Measurements from ENCODE around the gene SBF2. TPM values are rescaled to one million over a fixed set of nuclear protein-coding genes. Genes with fewer than 3 reads are reported as not detected.
"Not testable (repeated sequence)": the region's sequence is repeated elsewhere in the genome, so short reads cannot be mapped to it uniquely, and the experiment has no call there.

The SBF2 gene
- polyA plus RNA-seq, 2 donors: 8.5 to 12.1 TPM

GRCh38 chr11:9950462-9950861 is 343.6 kb downstream of the SBF2 start:
- 77 to 87% methylated on average over 3 of the region's 3 CpGs for WGBS, 2 donors
- no peak overlapping the region for H3K4me3 ChIP-seq (ENCODE audit: low read depth in 1 of 2, low read length in 2 of 2)
- H3K9me3 ChIP-seq (ENCODE audit: control insufficient read depth in 2 of 2, insufficient read depth in 1 of 2, low read depth in 1 of 2, low read length in 1 of 2): no peaks in the 10 kb centered on the region
- no peaks in the 10 kb centered on the region for H3K4me1 ChIP-seq (ENCODE audit: control insufficient read depth in 2 of 2, insufficient read depth in 2 of 2, low read length in 1 of 2)
- H3K27me3 ChIP-seq (ENCODE audit: control insufficient read depth in 1 of 2, insufficient read depth in 2 of 2, low read length in 2 of 2): no peaks in the 10 kb centered on the region
- no peak overlapping the region for H3K27ac ChIP-seq (ENCODE audit: low read depth in 2 of 2, low read length in 1 of 2)
- H3K36me3 ChIP-seq (ENCODE audit: control insufficient read depth in 2 of 2, insufficient read depth in 2 of 2, low read length in 1 of 2): peaks cover 0 to 2% of the 10 kb centered on the region in 2 donors

GRCh38 chr11:9947231-9947864 is 346.7 kb downstream of the SBF2 start:
- no peaks in the 10 kb centered on the region for H3K9me3 ChIP-seq (ENCODE audit: control insufficient read depth in 2 of 2, insufficient read depth in 1 of 2, low read depth in 1 of 2, low read length in 1 of 2)
- 91 to 92% methylated on average over 7 of the region's 7 CpGs for whole genome bisulfite sequencing, 2 donors

GRCh38 chr11:9945680-9946079 is 348.3 kb downstream of the SBF2 start:
- H3K4me1 ChIP-seq (ENCODE audit: control insufficient read depth in 2 of 2, insufficient read depth in 2 of 2, low read length in 1 of 2); H3K4me3 ChIP-seq (ENCODE audit: low read depth in 1 of 2, low read length in 2 of 2); H3K27ac ChIP-seq (ENCODE audit: low read depth in 2 of 2, low read length in 1 of 2); H3K27me3 ChIP-seq (ENCODE audit: control insufficient read depth in 1 of 2, insufficient read depth in 2 of 2, low read length in 2 of 2); H3K36me3 ChIP-seq (ENCODE audit: control insufficient read depth in 2 of 2, insufficient read depth in 2 of 2, low read length in 1 of 2); H3K9me3 ChIP-seq (ENCODE audit: control insufficient read depth in 2 of 2, insufficient read depth in 1 of 2, low read depth in 1 of 2, low read length in 1 of 2): not testable (repeated sequence)
- WGBS, 2 donors: 74 to 88% methylated on average over 1 of the region's 1 CpG

More at GRCh38 chr11:9947231-9947864, 346.7 kb downstream of the SBF2 start:
- Histone ChIP-seq H3K4me3 (ENCODE audit: low read depth in 1 of 2, low read length in 2 of 2) (no peak overlapping the region), H3K27me3 (ENCODE audit: control insufficient read depth in 1 of 2, insufficient read depth in 2 of 2, low read length in 2 of 2) (no peaks in the 10 kb centered on the region), H3K27ac (ENCODE audit: low read depth in 2 of 2, low read length in 1 of 2) (no peak overlapping the region), H3K4me1 (ENCODE audit: control insufficient read depth in 2 of 2, insufficient read depth in 2 of 2, low read length in 1 of 2) (no peaks in the 10 kb centered on the region), H3K36me3 (ENCODE audit: control insufficient read depth in 2 of 2, insufficient read depth in 2 of 2, low read length in 1 of 2) (peaks cover 0 to 2% of the 10 kb centered on the region in 2 donors)

- H3K4me1 ChIP-seq (ENCODE audit: control insufficient read depth in 2 of 2, insufficient read depth in 2 of 2, low read length in 1 of 2): no peaks in the 10 kb centered on the region
- H3K36me3 ChIP-seq (ENCODE audit: control insufficient read depth in 2 of 2, insufficient read depth in 2 of 2, low read length in 1 of 2): peaks cover 0 to 2% of the 10 kb centered on the region in 2 donors
- no peaks in the 10 kb centered on the region for H3K9me3 ChIP-seq (ENCODE audit: control insufficient read depth in 2 of 2, insufficient read depth in 1 of 2, low read depth in 1 of 2, low read length in 1 of 2)
- H3K27me3 ChIP-seq (ENCODE audit: control insufficient read depth in 1 of 2, insufficient read depth in 2 of 2, low read length in 2 of 2): no peaks in the 10 kb centered on the region
- 62 to 68% methylated on average over 3 of the region's 3 CpGs for WGBS, 2 donors
- no peak overlapping the region for H3K4me3 ChIP-seq (ENCODE audit: low read depth in 1 of 2, low read length in 2 of 2)
- no peak overlapping the region for H3K27ac ChIP-seq (ENCODE audit: low read depth in 2 of 2, low read length in 1 of 2)
Measured at GRCh38 chr11:9943386-9944110, 350.5 kb downstream of the SBF2 start.

- 95 to 98% methylated on average over 5 of the region's 5 CpGs for WGBS, 2 donors
- H3K4me3 ChIP-seq (ENCODE audit: low read depth in 1 of 2, low read length in 2 of 2): no peak overlapping the region
- no peaks in the 10 kb centered on the region for H3K36me3 ChIP-seq (ENCODE audit: control insufficient read depth in 2 of 2, insufficient read depth in 2 of 2, low read length in 1 of 2)
- no peaks in the 10 kb centered on the region for H3K4me1 ChIP-seq (ENCODE audit: control insufficient read depth in 2 of 2, insufficient read depth in 2 of 2, low read length in 1 of 2)
- H3K9me3 ChIP-seq (ENCODE audit: control insufficient read depth in 2 of 2, insufficient read depth in 1 of 2, low read depth in 1 of 2, low read length in 1 of 2): no peaks in the 10 kb centered on the region
- H3K27ac ChIP-seq (ENCODE audit: low read depth in 2 of 2, low read length in 1 of 2): no peak overlapping the region
- no peaks in the 10 kb centered on the region for H3K27me3 ChIP-seq (ENCODE audit: control insufficient read depth in 1 of 2, insufficient read depth in 2 of 2, low read length in 2 of 2)
Measured at GRCh38 chr11:9941991-9942390, 352.0 kb downstream of the SBF2 start.

- 89 to 93% methylated on average over 11 of the region's 11 CpGs for WGBS, 2 donors
- not testable (repeated sequence) for H3K36me3 ChIP-seq (ENCODE audit: control insufficient read depth in 2 of 2, insufficient read depth in 2 of 2, low read length in 1 of 2); H3K27me3 ChIP-seq (ENCODE audit: control insufficient read depth in 1 of 2, insufficient read depth in 2 of 2, low read length in 2 of 2); H3K4me3 ChIP-seq (ENCODE audit: low read depth in 1 of 2, low read length in 2 of 2); H3K27ac ChIP-seq (ENCODE audit: low read depth in 2 of 2, low read length in 1 of 2); H3K9me3 ChIP-seq (ENCODE audit: control insufficient read depth in 2 of 2, insufficient read depth in 1 of 2, low read depth in 1 of 2, low read length in 1 of 2); H3K4me1 ChIP-seq (ENCODE audit: control insufficient read depth in 2 of 2, insufficient read depth in 2 of 2, low read length in 1 of 2)
Measured at GRCh38 chr11:9939150-9939549, 354.9 kb downstream of the SBF2 start.

GRCh38 chr11:9936754-9937153 is 357.3 kb downstream of the SBF2 start:
- Histone ChIP-seq H3K4me3 (ENCODE audit: low read depth in 1 of 2, low read length in 2 of 2) (no peak overlapping the region), H3K27ac (ENCODE audit: low read depth in 2 of 2, low read length in 1 of 2) (no peak overlapping the region), H3K36me3 (ENCODE audit: control insufficient read depth in 2 of 2, insufficient read depth in 2 of 2, low read length in 1 of 2) (no peaks in the 10 kb centered on the region), H3K27me3 (ENCODE audit: control insufficient read depth in 1 of 2, insufficient read depth in 2 of 2, low read length in 2 of 2) (no peaks in the 10 kb centered on the region), H3K9me3 (ENCODE audit: control insufficient read depth in 2 of 2, insufficient read depth in 1 of 2, low read depth in 1 of 2, low read length in 1 of 2) (no peaks in the 10 kb centered on the region), H3K4me1 (ENCODE audit: control insufficient read depth in 2 of 2, insufficient read depth in 2 of 2, low read length in 1 of 2) (no peaks in the 10 kb centered on the region)

GRCh38 chr11:9932843-9933242 is 361.2 kb downstream of the SBF2 start:
- 82 to 89% methylated on average over 2 of the region's 2 CpGs for WGBS, 2 donors
- H3K4me1 ChIP-seq (ENCODE audit: control insufficient read depth in 2 of 2, insufficient read depth in 2 of 2, low read length in 1 of 2); H3K36me3 ChIP-seq (ENCODE audit: control insufficient read depth in 2 of 2, insufficient read depth in 2 of 2, low read length in 1 of 2): not testable (repeated sequence)

GRCh38 chr11:9930562-9931331 is 363.3 kb downstream of the SBF2 start:
- H3K9me3 ChIP-seq (ENCODE audit: control insufficient read depth in 2 of 2, insufficient read depth in 1 of 2, low read depth in 1 of 2, low read length in 1 of 2); H3K27ac ChIP-seq (ENCODE audit: low read depth in 2 of 2, low read length in 1 of 2); H3K4me3 ChIP-seq (ENCODE audit: low read depth in 1 of 2, low read length in 2 of 2); H3K27me3 ChIP-seq (ENCODE audit: control insufficient read depth in 1 of 2, insufficient read depth in 2 of 2, low read length in 2 of 2); H3K4me1 ChIP-seq (ENCODE audit: control insufficient read depth in 2 of 2, insufficient read depth in 2 of 2, low read length in 1 of 2); H3K36me3 ChIP-seq (ENCODE audit: control insufficient read depth in 2 of 2, insufficient read depth in 2 of 2, low read length in 1 of 2): not testable (repeated sequence)
- 82 to 91% methylated on average over 14 of the region's 14 CpGs for WGBS, 2 donors

More at GRCh38 chr11:9932843-9933242, 361.2 kb downstream of the SBF2 start:
- not testable (repeated sequence) for H3K27ac ChIP-seq (ENCODE audit: low read depth in 2 of 2, low read length in 1 of 2); H3K9me3 ChIP-seq (ENCODE audit: control insufficient read depth in 2 of 2, insufficient read depth in 1 of 2, low read depth in 1 of 2, low read length in 1 of 2); H3K27me3 ChIP-seq (ENCODE audit: control insufficient read depth in 1 of 2, insufficient read depth in 2 of 2, low read length in 2 of 2); H3K4me3 ChIP-seq (ENCODE audit: low read depth in 1 of 2, low read length in 2 of 2)
